ENCODE results near the gene NPAS3. TPM values are rescaled to one million over a fixed set of nuclear protein-coding genes. Genes with fewer than 3 reads are reported as not detected.

The NPAS3 gene
- total and polyA plus RNA-seq, 2 of the 8 experiments (the other 6 are each of a cell fraction or from before 2014, with no cell fraction given) = 0.11 to 0.60 TPM

- POLR2A ChIA-PET (ENCODE audit: partially characterized antibody) = no interaction called here
- H3K14ac ChIP-seq (ENCODE audit: insufficient read length) = no peak overlapping the region
- H2BK12ac ChIP-seq (ENCODE audit: low read depth, low read length) = no peak overlapping the region
- no peaks in the 10 kb centered on the region for H3K79me2 ChIP-seq (ENCODE audit: control insufficient read depth in 1 of 2, insufficient read depth in 2 of 2, low read length in 2 of 2)
- H3K36me3 ChIP-seq (ENCODE audit: control insufficient read depth in 2 of 4, insufficient read depth in 4 of 4, low read length in 3 of 4) = no peaks in the 10 kb centered on the region; a peak in 1 of 8 replicates
- no peak overlapping the region for H2BK15ac ChIP-seq (ENCODE audit: low read length)
- H2AK5ac ChIP-seq (ENCODE audit: low read depth, low read length) = no peak overlapping the region
- no peaks in the 10 kb centered on the region for H3K9me3 ChIP-seq (ENCODE audit: insufficient read depth in 2 of 2, low read depth in 1 of 2, low read length in 1 of 2)
- H3K79me1 ChIP-seq (ENCODE audit: low read depth, low read length) = no peaks in the 10 kb centered on the region
- H3K9ac ChIP-seq (replicated peaks in 1 of 4; ENCODE audit: extremely low read depth in 1 of 4, low read depth in 3 of 4, low read length in 3 of 4) = no peak overlapping the region
- no peak overlapping the region for H2BK120ac ChIP-seq (replicated peaks; ENCODE audit: low read depth, low read length)
- H4K91ac ChIP-seq (replicated peaks; ENCODE audit: insufficient read length, low read length) = no peak overlapping the region
- H4K20me1 ChIP-seq (replicated peaks in 1 of 2; ENCODE audit: control insufficient read depth in 1 of 2, insufficient read depth in 2 of 2, low read length in 2 of 2) = no peaks in the 10 kb centered on the region
- DNase-seq (ENCODE audit: low read depth in 1 of 2, low spot score in 2 of 2) (no peak), FAIRE-seq (no peak)
- H4K5ac ChIP-seq (ENCODE audit: insufficient read length, low read depth, low read length) = no peak overlapping the region
- H3K23ac ChIP-seq (ENCODE audit: insufficient read length) = no peak overlapping the region
- CTCF ChIA-PET (ENCODE audit: partially characterized antibody) = no interaction called here
- no peak overlapping the region for H4K8ac ChIP-seq (ENCODE audit: extremely low read depth, insufficient read depth, low read length)
- no peak overlapping the region for H3K4me2 ChIP-seq (ENCODE audit: insufficient read depth in 1 of 2, low read depth in 2 of 2, low read length in 2 of 2)
- no peaks in the 10 kb centered on the region for H3K27me3 ChIP-seq (replicated peaks in 1 of 4; ENCODE audit: control insufficient read depth in 3 of 4, extremely low read depth in 1 of 4, insufficient read depth in 3 of 4, low read length in 3 of 4)
- no peaks in the 10 kb centered on the region for H3K4me1 ChIP-seq (replicated peaks in 1 of 4; ENCODE audit: control insufficient read depth in 3 of 4, insufficient read depth in 4 of 4, low read length in 3 of 4)
- no peak overlapping the region for H2BK20ac ChIP-seq (ENCODE audit: low read length)
- H3K56ac ChIP-seq (replicated peaks; ENCODE audit: insufficient read length, low read depth, low read length) = no peak overlapping the region
- H3K27ac ChIP-seq (ENCODE audit: low read depth, low read length) = no peak overlapping the region
- no peak overlapping the region for H2BK5ac ChIP-seq (ENCODE audit: low read depth, low read length)
- no peaks in the 10 kb centered on the region; the same call in 1 of the 2 replicates for H3K23me2 ChIP-seq (ENCODE audit: low read depth, low read length)
- no peak overlapping the region for H3K4me3 ChIP-seq (ENCODE audit: extremely low read depth in 1 of 4, insufficient read depth in 2 of 4, low read depth in 3 of 4, low read length in 4 of 4)
- WGBS, 2 experiments (ENCODE audit: extremely low coverage in 1 of 2, insufficient coverage in 1 of 2, insufficient read length in 1 of 2, insufficient replicate concordance in 2 of 2, low coverage in 1 of 2, low lambda C conversion rate in 2 of 2, missing lambda C conversion rate in 1 of 2) = 84% methylated on average over 1 of the region's 1 CpG; no CpG with 5 or more reads in 1 of the 2 experiments
- no peak for TF ChIP-seq TEAD4 (IDR thresholded peaks at IDR 0.05; ENCODE audit: low read depth, low read length)
- TF ChIP-seq BACH1 (IDR thresholded peaks at IDR 0.05; ENCODE audit: low read length) = no peak
- no peak for TF ChIP-seq BCL11A (IDR thresholded peaks at IDR 0.05; ENCODE audit: low read depth in 2 of 2, low read length in 2 of 2)
- TF ChIP-seq YY1 (IDR thresholded peaks at IDR 0.05; ENCODE audit: low read depth, low read length) = no peak
- TF ChIP-seq CBX5 (IDR thresholded peaks at IDR 0.05; ENCODE audit: low read depth, low read length) = no peak
- no peak for TF ChIP-seq NRF1 (IDR thresholded peaks at IDR 0.05; ENCODE audit: low read depth, low read length)
- no peak for TF ChIP-seq TCF12 (IDR thresholded peaks at IDR 0.05; ENCODE audit: low read depth, low read length)
- no peak overlapping the region for H2AFZ ChIP-seq (ENCODE audit: low read length)
- no peak overlapping the region for H3K18ac ChIP-seq (ENCODE audit: extremely low read depth, low read length)
- H3K4ac ChIP-seq (replicated peaks; ENCODE audit: insufficient read length, low read depth, low read length) = no peak overlapping the region
Measured at GRCh38 chr14:33370426-33370825, 431.7 kb downstream of the NPAS3 start.

Measured in H1 (cell line).